ENCODE results near the gene FBH1.

Gene FBH1

DNA sequence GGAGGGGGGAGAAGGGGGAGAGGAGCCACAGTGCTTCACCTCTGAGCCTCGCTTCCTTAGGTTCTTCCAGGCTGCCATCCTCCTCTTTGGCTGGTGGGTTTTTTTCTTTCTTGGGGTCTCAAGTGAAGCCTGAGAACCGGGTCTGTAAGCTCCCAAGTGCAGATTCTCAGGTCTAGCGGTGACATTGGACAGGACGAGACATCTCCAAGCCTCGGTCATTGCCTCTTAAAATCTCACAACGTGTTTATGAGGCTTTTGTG, 88.1 kb downstream of the FBH1 start:
- no peaks in the 10 kb centered on the region for H3K79me2 ChIP-seq (ENCODE audit: insufficient read depth, low read length)
- H2AFZ ChIP-seq (ENCODE audit: low read depth, low read length): peak overlapping the region; percentile 88
- peaks cover 40% of the 10 kb centered on the region for H3K27me3 ChIP-seq (ENCODE audit: insufficient read depth, low read length, poor library complexity)
- no peaks in the 10 kb centered on the region for H4K20me1 ChIP-seq (ENCODE audit: insufficient read depth, low read length)
- DNase-seq (no peak), ATAC-seq (ENCODE audit: insufficient read depth, low read depth) (no peak)
- H3K27ac ChIP-seq (ENCODE audit: low read length): no peak overlapping the region
- no peaks in the 10 kb centered on the region for H3K9me3 ChIP-seq (ENCODE audit: insufficient read depth, low read length, severe bottlenecking)
- peaks cover 23% of the 10 kb centered on the region for H3K4me1 ChIP-seq (ENCODE audit: insufficient read depth, low read length)
- peak overlapping the region; percentile 80 to 100; a peak in 3 of 4 replicates for H3K4me3 ChIP-seq (ENCODE audit: low read depth in 1 of 2, low read length in 2 of 2)
- no peaks in the 10 kb centered on the region; the same call in 1 of the 2 replicates for H3K36me3 ChIP-seq (ENCODE audit: insufficient read depth, low read length)
- H3K4me2 ChIP-seq (ENCODE audit: insufficient read depth, low read length): peak overlapping the region; percentile 100
- TF ChIP-seq EZH2 (IDR thresholded peaks at IDR 0.05; ENCODE audit: borderline replicate concordance, low read depth, low read length, severe bottlenecking): no peak
- peak overlapping the region; percentile 73; the same call in 1 of the 2 replicates for H3K9ac ChIP-seq (ENCODE audit: low read depth, low read length)

DNA sequence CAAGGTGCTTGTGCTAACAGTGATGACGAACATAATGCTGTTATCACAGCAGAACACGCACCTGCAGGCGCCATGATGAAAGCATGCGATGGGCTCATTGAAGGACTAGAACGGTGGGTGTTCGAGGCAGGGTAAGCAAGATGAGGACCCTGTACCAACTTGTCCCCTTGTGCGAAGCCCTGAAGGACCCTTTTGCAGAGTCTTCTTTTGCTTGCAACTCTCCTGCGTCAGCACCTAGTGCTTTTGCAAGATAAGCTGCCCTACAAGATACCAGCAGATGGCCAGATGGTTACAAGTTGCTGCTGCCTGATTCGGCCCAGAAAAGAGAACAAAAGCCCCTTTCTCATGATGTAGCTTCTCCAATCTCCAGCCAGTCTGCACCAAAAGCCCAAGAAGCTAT, 91.5 kb downstream of the FBH1 start:
- Histone ChIP-seq H3K27me3 (ENCODE audit: insufficient read depth, low read length, poor library complexity) (peaks cover 36% of the 10 kb centered on the region), H3K4me3 (ENCODE audit: low read depth in 1 of 2, low read length in 2 of 2) (no peak overlapping the region), H3K9me3 (ENCODE audit: insufficient read depth, low read length, severe bottlenecking) (no peaks in the 10 kb centered on the region), H4K20me1 (ENCODE audit: insufficient read depth, low read length) (0 out of 2 replicates have a peak, but pooled peaks cover 3% of the 10 kb centered on the region), H3K4me1 (ENCODE audit: insufficient read depth, low read length) (peaks cover 16% of the 10 kb centered on the region), H3K36me3 (ENCODE audit: insufficient read depth, low read length) (no peaks in the 10 kb centered on the region; the same call in 1 of the 2 replicates), H3K9ac (ENCODE audit: low read depth, low read length) (no peak overlapping the region), H3K79me2 (ENCODE audit: insufficient read depth, low read length) (no peaks in the 10 kb centered on the region), H3K27ac (ENCODE audit: low read length) (no peak overlapping the region), H2AFZ (ENCODE audit: low read depth, low read length) (no peak overlapping the region), H3K4me2 (ENCODE audit: insufficient read depth, low read length) (no peak overlapping the region)
- TF ChIP-seq EZH2 (IDR thresholded peaks at IDR 0.05; ENCODE audit: borderline replicate concordance, low read depth, low read length, severe bottlenecking): no peak
- TF ChIP-seq, protein P1, sequence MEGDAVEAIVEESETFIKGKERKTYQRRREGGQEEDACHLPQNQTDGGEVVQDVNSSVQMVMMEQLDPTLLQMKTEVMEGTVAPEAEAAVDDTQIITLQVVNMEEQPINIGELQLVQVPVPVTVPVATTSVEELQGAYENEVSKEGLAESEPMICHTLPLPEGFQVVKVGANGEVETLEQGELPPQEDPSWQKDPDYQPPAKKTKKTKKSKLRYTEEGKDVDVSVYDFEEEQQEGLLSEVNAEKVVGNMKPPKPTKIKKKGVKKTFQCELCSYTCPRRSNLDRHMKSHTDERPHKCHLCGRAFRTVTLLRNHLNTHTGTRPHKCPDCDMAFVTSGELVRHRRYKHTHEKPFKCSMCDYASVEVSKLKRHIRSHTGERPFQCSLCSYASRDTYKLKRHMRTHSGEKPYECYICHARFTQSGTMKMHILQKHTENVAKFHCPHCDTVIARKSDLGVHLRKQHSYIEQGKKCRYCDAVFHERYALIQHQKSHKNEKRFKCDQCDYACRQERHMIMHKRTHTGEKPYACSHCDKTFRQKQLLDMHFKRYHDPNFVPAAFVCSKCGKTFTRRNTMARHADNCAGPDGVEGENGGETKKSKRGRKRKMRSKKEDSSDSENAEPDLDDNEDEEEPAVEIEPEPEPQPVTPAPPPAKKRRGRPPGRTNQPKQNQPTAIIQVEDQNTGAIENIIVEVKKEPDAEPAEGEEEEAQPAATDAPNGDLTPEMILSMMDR (IDR thresholded peaks at IDR 0.05; ENCODE audit: borderline replicate concordance, extremely low read depth, low read length, poor library complexity, severe bottlenecking): no peak
- DNase-seq: no peak
- ATAC-seq (ENCODE audit: insufficient read depth, low read depth): no peak

DNA sequence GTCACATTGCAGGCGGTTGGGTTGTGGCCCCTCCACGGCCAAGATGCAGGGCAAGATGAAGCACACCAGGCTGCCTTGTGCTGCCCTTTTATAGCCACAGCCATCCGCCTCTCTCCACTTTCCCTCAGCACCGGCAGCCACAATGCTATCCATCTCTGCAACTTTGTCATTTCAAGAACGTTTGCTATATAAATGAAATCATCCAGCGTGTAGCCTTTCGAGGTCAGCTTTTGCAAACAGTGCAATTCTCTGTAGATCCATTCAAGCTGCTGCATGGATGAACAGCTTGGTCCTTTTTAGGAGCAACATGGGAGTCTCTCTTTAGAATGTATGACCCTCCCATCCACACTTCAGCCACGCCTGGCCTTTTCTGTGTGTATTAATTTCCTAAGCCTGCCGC, 93.7 kb downstream of the FBH1 start:
- DNase-seq (no peak), ATAC-seq (ENCODE audit: insufficient read depth, low read depth) (no peak)
- Histone ChIP-seq H3K36me3 (ENCODE audit: insufficient read depth, low read length) (no peaks in the 10 kb centered on the region), H2AFZ (ENCODE audit: low read depth, low read length) (no peak overlapping the region), H3K4me3 (ENCODE audit: low read depth in 1 of 2, low read length in 2 of 2) (no peak overlapping the region), H3K4me1 (ENCODE audit: insufficient read depth, low read length) (no peaks in the 10 kb centered on the region), H3K9me3 (ENCODE audit: insufficient read depth, low read length, severe bottlenecking) (no peaks in the 10 kb centered on the region), H3K79me2 (ENCODE audit: insufficient read depth, low read length) (no peaks in the 10 kb centered on the region), H3K9ac (ENCODE audit: low read depth, low read length) (no peak overlapping the region), H4K20me1 (ENCODE audit: insufficient read depth, low read length) (0 out of 2 replicates have a peak, but pooled peaks cover 3% of the 10 kb centered on the region), H3K4me2 (ENCODE audit: insufficient read depth, low read length) (no peak overlapping the region), H3K27ac (ENCODE audit: low read length) (no peak overlapping the region), H3K27me3 (ENCODE audit: insufficient read depth, low read length, poor library complexity) (peaks cover 16% of the 10 kb centered on the region)
- no peak for TF ChIP-seq EZH2 (IDR thresholded peaks at IDR 0.05; ENCODE audit: borderline replicate concordance, low read depth, low read length, severe bottlenecking)
- TF ChIP-seq, protein P1 (IDR thresholded peaks at IDR 0.05; ENCODE audit: borderline replicate concordance, extremely low read depth, low read length, poor library complexity, severe bottlenecking): no peak

DNA sequence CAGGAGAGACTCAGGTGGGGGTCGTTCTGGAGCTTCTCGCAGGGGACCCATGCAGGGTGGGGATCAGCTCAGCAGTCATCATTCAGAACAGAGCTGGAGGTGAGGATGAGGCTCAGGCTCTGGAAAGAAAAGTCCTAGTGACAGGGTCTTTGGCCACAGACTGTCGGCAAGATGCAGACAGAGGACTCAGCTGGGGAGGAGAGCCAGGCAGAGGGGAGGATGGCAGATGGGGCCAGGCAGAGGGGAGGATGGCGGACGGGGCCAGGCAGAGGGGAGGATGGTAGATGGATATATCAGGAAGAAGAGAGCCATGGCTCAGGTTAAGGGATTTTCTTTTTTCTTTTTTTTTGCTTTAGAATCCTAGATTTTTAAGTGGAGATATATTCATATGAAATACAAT, 95.0 kb downstream of the FBH1 start:
- ATAC-seq (ENCODE audit: insufficient read depth, low read depth) (no peak), DNase-seq (no peak)
- Histone ChIP-seq H3K27me3 (ENCODE audit: insufficient read depth, low read length, poor library complexity) (peaks cover 9% of the 10 kb centered on the region), H2AFZ (ENCODE audit: low read depth, low read length) (no peak overlapping the region), H3K79me2 (ENCODE audit: insufficient read depth, low read length) (no peaks in the 10 kb centered on the region), H3K4me1 (ENCODE audit: insufficient read depth, low read length) (no peaks in the 10 kb centered on the region), H3K9ac (ENCODE audit: low read depth, low read length) (no peak overlapping the region), H3K27ac (ENCODE audit: low read length) (no peak overlapping the region), H3K4me2 (ENCODE audit: insufficient read depth, low read length) (no peak overlapping the region), H3K4me3 (ENCODE audit: low read depth in 1 of 2, low read length in 2 of 2) (no peak overlapping the region), H4K20me1 (ENCODE audit: insufficient read depth, low read length) (0 out of 2 replicates have a peak, but pooled peaks cover 3% of the 10 kb centered on the region), H3K36me3 (ENCODE audit: insufficient read depth, low read length) (no peaks in the 10 kb centered on the region), H3K9me3 (ENCODE audit: insufficient read depth, low read length, severe bottlenecking) (no peaks in the 10 kb centered on the region)
- no peak for TF ChIP-seq EZH2 (IDR thresholded peaks at IDR 0.05; ENCODE audit: borderline replicate concordance, low read depth, low read length, severe bottlenecking)
- TF ChIP-seq, protein P1 (IDR thresholded peaks at IDR 0.05; ENCODE audit: borderline replicate concordance, extremely low read depth, low read length, poor library complexity, severe bottlenecking): no peak

Measured in DND-41 (cell line).